HEK293 (cell line): ENCODE data around the gene ARHGDIB.

ENCODE experiments used
- CTCF ChIP-seq: fragments of 450-650 bp; formaldehyde crosslinking; IDR thresholded peaks from 2 replicates; pipeline ENCODE4 v1.5.1; 2016; ENCODE audit warnings: missing biosample characterization, missing genetic modification characterization
- EGR2 ChIP-seq: fragments of 450-650 bp; formaldehyde crosslinking; IDR thresholded peaks from 2 replicates; pipeline ENCODE4 v1.5.1; 2016; ENCODE audit warnings: low read depth, missing biosample characterization, missing genetic modification characterization
- MYNN ChIP-seq: fragments of 450-650 bp; formaldehyde crosslinking; IDR thresholded peaks from 2 replicates; pipeline ENCODE4 v1.5.1; 2016; ENCODE audit warnings: missing biosample characterization, missing genetic modification characterization, borderline replicate concordance
- RBAK ChIP-seq: fragments of 450-650 bp; formaldehyde crosslinking; IDR thresholded peaks from 2 replicates; pipeline ENCODE4 v1.5.1; 2016; ENCODE audit warnings: missing biosample characterization, missing genetic modification characterization
- YY1 ChIP-seq: fragments of 450-650 bp; formaldehyde crosslinking; IDR thresholded peaks from 2 replicates; pipeline ENCODE4 v1.5.1; 2018; ENCODE audit warnings: missing biosample characterization, missing genetic modification characterization
- ZNF140 ChIP-seq: fragments of 450-650 bp; formaldehyde crosslinking; IDR thresholded peaks from 2 replicates; pipeline ENCODE4 v1.5.1; 2016; ENCODE audit warnings: missing biosample characterization, missing genetic modification characterization
- ZNF19 ChIP-seq: fragments of 450-650 bp; formaldehyde crosslinking; IDR thresholded peaks from 2 replicates; pipeline ENCODE4; 2016; ENCODE audit warnings: missing biosample characterization, missing genetic modification characterization, low read depth
- ZNF510 ChIP-seq: fragments of 450-650 bp; formaldehyde crosslinking; IDR thresholded peaks from 2 replicates; pipeline ENCODE4 v1.5.1; 2018; ENCODE audit warnings: mild to moderate bottlenecking, missing genetic modification characterization, missing biosample characterization; ENCODE audit not compliant: insufficient replicate concordance
- ZNF768 ChIP-seq: fragments of 450-650 bp; formaldehyde crosslinking; IDR thresholded peaks from 2 replicates; pipeline ENCODE4 v1.5.1; 2018; ENCODE audit warnings: missing biosample characterization, mild to moderate bottlenecking, missing genetic modification characterization
- TF ChIP-seq, protein P1 (sequence below): fragments of 450-650 bp; IDR thresholded peaks from 2 replicates; pipeline ENCODE4 v1.5.1; 2018; ENCODE audit warnings: missing biosample characterization, missing genetic modification characterization

DNA sequence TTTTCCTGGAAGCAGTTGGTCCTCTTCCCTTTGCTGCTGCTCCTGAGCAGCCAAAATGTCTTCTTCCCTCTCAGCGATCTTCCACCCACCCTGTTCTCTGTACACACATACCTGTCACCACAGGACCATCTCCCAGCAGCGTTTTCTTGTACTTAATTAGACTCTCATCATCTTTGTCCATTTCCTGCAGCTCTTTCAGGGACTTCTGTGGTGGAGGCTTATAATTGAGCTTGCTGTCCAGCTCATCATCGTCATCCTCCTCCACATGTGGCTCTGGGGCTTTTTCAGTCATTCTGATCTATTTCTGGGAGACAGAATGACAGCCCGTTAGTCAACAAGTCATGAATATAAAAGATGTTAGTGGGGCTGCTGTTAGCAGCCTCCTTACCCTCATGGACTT, 11.0 kb downstream of the ARHGDIB start:
- TF ChIP-seq ZNF510 (tag by site-specific recombination), result no peak
- TF ChIP-seq, protein P1, sequence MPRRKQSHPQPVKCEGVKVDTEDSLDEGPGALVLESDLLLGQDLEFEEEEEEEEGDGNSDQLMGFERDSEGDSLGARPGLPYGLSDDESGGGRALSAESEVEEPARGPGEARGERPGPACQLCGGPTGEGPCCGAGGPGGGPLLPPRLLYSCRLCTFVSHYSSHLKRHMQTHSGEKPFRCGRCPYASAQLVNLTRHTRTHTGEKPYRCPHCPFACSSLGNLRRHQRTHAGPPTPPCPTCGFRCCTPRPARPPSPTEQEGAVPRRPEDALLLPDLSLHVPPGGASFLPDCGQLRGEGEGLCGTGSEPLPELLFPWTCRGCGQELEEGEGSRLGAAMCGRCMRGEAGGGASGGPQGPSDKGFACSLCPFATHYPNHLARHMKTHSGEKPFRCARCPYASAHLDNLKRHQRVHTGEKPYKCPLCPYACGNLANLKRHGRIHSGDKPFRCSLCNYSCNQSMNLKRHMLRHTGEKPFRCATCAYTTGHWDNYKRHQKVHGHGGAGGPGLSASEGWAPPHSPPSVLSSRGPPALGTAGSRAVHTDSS (tag by site-specific recombination), result no peak
- no peak for TF ChIP-seq YY1 (tag by site-specific recombination)
- TF ChIP-seq CTCF (tag by site-specific recombination), result no peak
- TF ChIP-seq ZNF140 (tag by site-specific recombination), result no peak
- TF ChIP-seq ZNF768 (tag by site-specific recombination), result no peak
- TF ChIP-seq ZNF19 (tag by site-specific recombination), result no peak
- no peak for TF ChIP-seq MYNN (tag by site-specific recombination)
- no peak for TF ChIP-seq RBAK (tag by site-specific recombination)
- TF ChIP-seq EGR2 (tag by site-specific recombination), result no peak
